ENCODE results near the gene KCNH1.

GRCh38 chr1:210754878-210755665, 378.9 kb downstream of the KCNH1 start:
- no peak for TF ChIP-seq CTCF (IDR thresholded peaks at IDR 0.05)
- TF ChIP-seq RFX5 (IDR thresholded peaks at IDR 0.05; ENCODE audit: low read length): no peak
- no peak for TF ChIP-seq SMC3 (IDR thresholded peaks at IDR 0.05; ENCODE audit: low read depth, low read length)
